Activated CD4-positive, alpha-beta T cell treated with anti-CD3 and anti-CD28 coated beads for 1 hour (primary cell): ENCODE measurements around the gene MXRA8.
A peak's percentile ranks its signal among the peaks of the same experiment; 100 is the strongest.

Experiments
- DNase-seq: peaks from one replicate; pipeline ENCODE4 v3.0.0-alpha.2; 2020

MXRA8 gene

DNA sequence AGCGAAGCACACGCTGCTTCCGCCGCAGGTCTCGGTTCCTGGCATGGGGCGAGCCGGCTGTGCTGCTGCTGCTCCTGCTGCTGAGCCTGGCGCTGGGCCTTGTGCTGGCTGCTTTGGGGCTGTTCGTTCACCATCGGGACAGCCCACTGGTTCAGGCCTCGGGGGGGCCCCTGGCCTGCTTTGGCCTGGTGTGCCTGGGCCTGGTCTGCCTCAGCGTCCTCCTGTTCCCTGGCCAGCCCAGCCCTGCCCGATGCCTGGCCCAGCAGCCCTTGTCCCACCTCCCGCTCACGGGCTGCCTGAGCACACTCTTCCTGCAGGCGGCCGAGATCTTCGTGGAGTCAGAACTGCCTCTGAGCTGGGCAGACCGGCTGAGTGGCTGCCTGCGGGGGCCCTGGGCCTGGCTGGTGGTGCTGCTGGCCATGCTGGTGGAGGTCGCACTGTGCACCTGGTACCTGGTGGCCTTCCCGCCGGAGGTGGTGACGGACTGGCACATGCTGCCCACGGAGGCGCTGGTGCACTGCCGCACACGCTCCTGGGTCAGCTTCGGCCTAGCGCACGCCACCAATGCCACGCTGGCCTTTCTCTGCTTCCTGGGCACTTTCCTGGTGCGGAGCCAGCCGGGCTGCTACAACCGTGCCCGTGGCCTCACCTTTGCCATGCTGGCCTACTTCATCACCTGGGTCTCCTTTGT is 24.7 kb downstream of the MXRA8 start:
- DNase-seq: no peak

DNA sequence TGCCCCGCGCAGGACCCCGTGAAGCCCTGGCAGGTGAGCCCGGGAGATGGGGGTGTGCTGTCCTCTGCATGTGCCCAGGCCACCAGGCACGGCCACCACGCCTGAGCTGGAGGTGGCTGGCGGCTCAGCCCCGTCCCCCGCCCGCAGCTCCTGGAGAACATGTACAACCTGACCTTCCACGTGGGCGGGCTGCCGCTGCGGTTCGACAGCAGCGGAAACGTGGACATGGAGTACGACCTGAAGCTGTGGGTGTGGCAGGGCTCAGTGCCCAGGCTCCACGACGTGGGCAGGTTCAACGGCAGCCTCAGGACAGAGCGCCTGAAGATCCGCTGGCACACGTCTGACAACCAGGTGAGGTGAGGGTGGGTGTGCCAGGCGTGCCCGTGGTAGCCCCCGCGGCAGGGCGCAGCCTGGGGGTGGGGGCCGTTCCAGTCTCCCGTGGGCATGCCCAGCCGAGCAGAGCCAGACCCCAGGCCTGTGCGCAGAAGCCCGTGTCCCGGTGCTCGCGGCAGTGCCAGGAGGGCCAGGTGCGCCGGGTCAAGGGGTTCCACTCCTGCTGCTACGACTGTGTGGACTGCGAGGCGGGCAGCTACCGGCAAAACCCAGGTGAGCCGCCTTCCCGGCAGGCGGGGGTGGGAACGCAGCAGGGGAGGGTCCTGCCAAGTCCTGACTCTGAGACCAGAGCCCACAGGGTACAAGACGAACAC is 25.4 kb downstream of the MXRA8 start:
- no peak for DNase-seq

DNA sequence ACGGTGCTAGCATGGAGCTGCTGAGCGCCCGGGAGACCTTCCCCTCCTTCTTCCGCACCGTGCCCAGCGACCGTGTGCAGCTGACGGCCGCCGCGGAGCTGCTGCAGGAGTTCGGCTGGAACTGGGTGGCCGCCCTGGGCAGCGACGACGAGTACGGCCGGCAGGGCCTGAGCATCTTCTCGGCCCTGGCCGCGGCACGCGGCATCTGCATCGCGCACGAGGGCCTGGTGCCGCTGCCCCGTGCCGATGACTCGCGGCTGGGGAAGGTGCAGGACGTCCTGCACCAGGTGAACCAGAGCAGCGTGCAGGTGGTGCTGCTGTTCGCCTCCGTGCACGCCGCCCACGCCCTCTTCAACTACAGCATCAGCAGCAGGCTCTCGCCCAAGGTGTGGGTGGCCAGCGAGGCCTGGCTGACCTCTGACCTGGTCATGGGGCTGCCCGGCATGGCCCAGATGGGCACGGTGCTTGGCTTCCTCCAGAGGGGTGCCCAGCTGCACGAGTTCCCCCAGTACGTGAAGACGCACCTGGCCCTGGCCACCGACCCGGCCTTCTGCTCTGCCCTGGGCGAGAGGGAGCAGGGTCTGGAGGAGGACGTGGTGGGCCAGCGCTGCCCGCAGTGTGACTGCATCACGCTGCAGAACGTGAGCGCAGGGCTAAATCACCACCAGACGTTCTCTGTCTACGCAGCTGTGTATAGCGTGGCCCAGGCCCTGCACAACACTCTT is 26.2 kb downstream of the MXRA8 start:
- no peak for DNase-seq

DNA sequence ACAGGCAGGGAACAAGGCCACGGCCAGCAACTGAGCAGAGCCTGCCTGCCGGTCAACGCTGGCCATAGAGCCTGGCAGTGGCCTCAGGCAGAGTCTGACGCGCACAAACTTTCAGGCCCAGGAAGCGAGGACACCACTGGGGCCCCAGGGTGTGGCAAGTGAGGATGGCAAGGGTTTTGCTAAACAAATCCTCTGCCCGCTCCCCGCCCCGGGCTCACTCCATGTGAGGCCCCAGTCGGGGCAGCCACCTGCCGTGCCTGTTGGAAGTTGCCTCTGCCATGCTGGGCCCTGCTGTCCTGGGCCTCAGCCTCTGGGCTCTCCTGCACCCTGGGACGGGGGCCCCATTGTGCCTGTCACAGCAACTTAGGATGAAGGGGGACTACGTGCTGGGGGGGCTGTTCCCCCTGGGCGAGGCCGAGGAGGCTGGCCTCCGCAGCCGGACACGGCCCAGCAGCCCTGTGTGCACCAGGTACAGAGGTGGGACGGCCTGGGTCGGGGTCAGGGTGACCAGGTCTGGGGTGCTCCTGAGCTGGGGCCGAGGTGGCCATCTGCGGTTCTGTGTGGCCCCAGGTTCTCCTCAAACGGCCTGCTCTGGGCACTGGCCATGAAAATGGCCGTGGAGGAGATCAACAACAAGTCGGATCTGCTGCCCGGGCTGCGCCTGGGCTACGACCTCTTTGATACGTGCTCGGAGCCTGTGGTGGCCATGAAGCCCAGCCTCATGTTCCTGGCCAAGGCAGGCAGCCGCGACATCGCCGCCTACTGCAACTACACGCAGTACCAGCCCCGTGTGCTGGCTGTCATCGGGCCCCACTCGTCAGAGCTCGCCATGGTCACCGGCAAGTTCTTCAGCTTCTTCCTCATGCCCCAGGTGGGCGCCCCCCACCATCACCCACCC is 27.0 kb downstream of the MXRA8 start, which contains the start of gene TAS1R3:
TAS1R3 (plus strand) TSS at position 213 of the 898 bp plus-strand sequence; CDS start at position 279, 66 bp downstream.
- no peak for DNase-seq

DNA sequence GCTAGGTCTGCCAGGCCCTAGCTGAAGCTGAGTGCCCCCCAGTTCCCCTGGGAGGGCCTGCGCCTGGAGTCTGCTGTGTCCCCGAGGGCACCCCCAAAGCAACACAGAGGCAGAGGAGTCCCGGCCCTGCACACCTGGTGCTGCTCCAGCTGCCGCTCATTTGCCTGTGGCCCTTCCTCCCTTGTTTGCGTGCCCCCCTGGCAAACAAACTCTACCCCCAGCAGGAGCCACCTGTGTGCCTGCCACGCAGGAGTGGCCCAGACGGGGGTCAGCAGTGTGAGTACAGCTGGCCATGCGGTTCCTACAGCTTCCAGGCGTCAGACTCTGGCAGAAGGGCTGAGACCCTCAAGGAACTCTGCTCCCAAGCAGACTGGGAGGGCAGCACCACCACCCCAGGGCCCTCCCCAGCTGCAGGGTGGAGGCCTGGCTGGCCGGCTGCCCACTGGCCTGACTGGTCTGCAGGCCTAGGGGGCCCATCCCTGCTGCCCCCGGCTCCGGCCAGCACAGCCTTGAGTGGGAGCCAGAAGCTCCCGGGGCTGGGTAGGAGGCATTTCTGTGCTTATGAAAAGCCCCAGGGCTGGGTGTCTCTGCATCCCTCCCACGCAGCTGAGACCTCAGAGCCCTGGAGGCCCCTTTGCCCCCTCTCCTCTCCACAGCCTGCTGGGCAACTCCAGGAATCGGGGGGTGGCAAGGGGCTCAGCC is 27.8 kb downstream of the MXRA8 start:
- DNase-seq: no peak

DNA sequence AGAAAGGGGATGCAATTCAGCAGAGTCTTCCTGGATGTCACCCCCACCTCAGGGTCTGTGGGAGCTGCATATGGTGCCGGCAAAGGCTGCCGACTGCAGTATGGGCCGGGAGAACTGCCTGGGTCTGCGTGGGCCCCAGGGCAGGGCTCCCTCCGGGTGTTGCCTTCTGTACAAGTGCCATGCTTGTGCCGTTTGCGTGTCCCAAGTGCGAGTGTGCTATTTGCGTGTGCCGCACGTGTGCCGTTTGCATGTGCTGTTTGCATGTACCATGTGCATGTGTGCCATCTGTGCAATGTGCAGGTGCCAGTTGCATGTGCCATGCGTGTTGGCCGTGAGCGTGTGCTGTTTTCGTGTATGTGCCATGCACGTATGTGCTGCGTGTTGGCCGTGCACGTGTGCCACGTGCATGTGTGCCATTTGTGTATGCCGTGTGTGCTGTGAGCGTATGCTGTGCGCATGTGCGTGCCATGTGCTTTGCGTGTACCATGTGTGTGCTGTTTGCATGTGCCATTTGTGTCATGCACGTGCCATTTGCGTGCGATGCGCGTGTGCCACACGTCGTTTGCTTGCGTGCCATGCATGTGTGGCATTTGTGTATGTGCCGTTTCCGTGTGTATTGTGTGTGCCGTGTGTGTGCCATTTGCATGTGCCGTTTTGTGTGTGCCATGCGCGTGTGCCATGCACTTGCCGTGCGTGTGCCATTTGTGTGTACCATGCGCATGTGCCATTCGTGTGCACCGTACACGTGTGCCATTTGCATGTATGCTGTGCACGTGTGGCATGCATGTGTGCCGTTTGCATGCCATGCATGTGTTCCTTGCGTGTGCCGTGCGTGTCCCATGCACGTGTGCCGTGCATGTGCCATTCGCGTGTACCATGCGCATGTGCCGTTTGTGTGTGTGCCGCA is 28.8 kb downstream of the MXRA8 start:
- no peak for DNase-seq

DNA sequence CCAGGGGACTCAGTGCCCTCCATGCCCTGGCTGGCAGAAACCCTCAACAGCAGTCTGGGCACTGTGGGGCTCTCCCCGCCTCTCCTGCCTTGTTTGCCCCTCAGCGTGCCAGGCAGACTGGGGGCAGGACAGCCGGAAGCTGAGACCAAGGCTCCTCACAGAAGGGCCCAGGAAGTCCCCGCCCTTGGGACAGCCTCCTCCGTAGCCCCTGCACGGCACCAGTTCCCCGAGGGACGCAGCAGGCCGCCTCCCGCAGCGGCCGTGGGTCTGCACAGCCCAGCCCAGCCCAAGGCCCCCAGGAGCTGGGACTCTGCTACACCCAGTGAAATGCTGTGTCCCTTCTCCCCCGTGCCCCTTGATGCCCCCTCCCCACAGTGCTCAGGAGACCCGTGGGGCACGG is 30.1 kb downstream of the MXRA8 start:
- no peak for DNase-seq

DNA sequence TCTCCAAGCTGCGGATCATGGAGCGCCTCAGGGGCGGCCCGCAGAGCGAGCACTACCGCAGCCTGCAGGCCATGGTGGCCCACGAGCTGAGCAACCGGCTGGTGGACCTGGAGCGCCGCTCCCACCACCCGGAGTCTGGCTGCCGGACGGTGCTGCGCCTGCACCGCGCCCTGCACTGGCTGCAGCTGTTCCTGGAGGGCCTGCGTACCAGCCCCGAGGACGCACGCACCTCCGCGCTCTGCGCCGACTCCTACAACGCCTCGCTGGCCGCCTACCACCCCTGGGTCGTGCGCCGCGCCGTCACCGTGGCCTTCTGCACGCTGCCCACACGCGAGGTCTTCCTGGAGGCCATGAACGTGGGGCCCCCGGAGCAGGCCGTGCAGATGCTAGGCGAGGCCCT is 31.1 kb downstream of the MXRA8 start:
- DNase-seq: no peak

DNA sequence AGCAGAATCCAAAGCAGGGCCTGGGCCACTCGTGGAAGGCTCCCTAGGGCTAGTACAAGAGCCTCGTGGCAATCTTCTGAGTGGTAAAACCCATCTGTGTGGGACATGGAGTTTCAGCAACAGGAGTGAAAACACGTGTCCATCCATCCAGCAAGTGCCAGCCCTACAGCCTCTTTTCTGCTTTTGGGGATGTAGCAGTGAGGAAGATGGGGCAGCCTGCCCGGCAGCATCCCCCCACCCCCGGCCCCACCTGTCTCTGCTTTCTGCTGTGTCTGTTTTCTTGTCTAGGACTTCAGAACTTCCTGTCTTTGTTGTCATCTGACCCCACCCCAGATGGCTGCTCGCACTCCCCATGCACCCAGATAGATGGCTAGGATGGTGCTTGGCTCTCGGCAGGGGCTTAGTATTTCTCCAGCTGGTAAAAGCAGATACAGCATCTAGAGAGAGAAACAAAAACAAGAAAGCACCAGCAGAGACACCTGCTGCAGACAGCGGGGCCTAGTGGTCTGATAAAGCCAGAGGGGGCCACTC is 32.2 kb downstream of the MXRA8 start:
- no peak for DNase-seq

DNA sequence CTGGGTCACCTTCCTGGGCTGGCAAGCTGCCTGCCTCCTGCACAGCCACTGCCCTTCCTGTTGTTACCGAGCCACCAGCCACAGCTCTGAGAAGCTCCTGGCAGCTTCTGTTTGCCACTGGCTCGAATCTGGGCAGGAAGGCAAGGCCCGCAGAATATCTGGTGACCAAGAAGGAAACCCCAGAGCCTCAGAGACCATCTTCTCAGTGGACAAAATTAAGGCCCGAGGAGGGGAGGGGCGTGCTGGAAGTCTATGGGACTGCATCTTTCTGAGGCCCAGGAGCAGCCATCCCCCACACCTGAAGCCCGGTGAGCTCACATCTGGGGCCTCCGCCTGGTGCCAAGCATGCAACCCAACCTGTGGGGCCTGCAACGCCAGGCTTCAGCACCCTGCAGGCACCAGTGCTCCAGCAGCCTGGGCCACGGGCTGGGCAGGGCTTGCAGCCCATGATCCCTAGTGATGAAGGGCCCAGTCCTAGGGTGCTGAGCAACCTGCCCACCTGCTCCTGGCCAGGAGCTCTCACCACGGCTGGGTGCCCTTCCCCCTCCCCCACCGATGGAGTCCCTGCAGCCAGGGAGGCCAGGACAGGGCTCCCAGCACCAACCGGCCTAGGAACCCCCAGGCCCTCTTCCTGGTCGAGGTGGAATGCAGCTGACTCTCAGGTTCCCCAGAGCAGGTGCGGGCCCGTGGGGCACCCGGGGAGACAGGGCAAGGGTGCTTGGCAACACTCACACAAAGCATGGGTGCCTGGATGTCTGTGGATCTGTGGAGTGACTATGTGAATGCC is 32.9 kb downstream of the MXRA8 start:
- no peak for DNase-seq

DNA sequence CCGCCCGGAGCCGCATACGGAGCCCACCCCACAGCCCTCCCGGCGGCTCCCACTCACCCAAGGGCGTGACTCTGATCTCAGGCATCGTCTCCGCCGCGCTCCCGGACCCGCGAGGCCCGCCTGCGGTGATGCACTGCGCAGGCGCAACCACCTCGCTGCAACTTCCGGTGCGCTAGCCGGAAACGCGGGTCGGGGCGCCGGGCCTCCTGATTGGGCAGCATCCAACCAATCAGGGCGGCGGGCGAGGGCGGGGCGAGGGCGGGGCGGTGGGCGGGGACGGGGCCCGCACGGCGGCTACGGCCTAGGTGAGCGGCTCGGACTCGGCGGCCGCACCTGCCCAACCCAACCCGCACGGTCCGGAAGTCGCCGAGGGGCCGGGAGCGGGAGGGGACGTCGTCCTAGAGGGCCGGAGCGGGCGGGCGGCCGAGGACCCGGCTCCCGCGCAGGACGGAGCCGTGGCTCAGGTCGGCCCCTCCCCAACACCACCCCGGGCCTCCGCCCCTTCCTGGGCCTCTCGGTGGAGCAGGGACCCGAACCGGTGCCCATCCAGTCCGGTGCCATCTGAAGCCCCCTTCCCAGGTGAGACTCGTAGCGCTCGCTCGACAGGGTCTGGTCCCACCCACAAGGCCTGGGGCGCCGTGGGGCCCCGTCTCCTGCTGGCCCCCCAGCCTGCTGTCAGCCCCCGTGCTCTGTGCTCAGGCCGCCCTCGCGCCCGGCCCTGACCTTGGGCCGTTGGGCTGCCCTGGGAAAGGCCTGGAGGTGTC is 33.6 kb downstream of the MXRA8 start, which contains the start of the genes CPTP and INTS11:
CPTP (plus strand) TSS at position 279 of the 764 bp plus-strand sequence. CDS start 2,109 bp downstream, outside the sequence.
INTS11 (minus strand) TSS at position 137 of the 764 bp plus-strand sequence; CDS start at position 85, 52 bp downstream.
- peak; percentile 95 for DNase-seq

DNA sequence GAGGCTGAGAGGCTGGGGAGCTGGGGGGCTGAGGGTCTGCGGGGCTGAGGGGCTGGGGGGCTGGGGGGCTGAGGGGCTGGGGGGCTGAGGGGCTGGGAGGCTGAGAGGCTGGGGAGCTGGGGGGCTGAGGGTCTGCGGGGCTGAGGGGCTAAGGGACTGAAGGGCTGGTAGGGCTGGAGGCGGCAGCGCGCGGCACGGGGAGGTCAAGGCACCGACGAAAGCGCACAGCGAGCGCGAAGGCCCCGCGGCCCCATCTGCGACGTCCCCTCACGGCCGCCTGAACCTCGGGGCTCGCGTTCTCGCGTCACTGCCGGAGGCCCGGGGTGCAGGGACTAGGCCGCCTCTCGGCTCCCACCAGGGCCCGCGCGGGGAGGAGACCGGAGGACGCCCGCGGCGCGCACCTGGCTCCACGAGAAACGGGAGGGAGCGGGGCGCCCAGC is 34.3 kb downstream of the MXRA8 start:
- no peak for DNase-seq

DNA sequence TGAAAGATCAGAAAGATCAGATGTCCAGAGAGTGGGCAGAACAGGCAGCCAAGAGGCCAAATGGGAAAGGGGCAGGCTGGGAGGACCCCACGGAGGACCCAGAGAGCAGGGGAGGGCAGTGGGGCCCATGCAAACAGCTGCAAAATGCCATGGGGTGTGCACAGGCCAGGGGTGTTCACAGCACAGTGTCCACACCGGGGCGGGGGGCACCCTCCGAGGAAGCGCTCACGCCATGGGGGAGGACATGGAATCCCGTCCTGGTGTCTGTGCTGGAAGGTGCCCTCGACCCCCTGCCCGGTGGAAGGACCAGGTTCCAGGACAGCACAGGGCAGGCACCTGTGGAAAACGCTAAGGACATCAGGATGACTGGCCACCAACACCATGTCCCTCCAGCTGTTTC is 35.4 kb downstream of the MXRA8 start:
- no peak for DNase-seq

DNA sequence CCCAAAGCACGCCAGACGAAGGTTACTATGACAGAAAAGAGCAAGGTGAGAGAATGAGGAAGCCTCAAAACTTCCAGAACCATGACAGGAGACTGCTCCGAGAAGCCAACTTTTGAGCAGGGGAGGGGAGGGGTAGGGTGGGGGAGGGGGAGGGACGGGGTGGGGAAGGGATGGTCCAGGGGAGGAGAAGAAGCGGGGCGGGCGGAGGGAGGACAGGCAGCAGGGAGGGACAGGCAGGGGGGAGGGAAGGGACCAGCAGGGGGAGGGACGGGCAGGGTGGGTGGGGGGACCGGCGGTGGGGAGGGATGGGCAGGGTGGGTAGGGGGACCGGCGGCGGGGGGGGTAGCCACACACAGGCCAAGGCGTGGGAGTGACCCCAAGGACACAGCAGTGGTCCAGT is 35.9 kb downstream of the MXRA8 start:
- no peak for DNase-seq

DNA sequence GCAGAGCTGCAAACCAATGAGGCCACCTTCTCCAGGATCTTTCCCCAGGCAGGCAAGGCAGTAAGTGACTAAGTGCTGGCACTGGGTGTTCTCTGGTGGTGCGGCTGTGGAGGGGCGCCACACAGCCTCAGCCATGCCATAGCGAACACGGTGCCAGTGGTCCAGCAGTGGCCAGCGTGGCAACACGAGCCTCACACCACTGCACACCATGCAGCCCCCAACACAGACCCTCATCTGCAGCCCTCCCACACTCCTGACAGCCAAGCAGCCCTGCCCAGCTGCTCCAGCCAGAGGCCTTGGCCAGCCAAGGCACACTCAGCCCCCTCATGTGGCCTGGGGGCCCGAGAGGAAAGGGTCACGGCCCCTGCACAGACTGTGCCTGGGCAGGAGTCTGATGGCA is 36.9 kb downstream of the MXRA8 start:
- DNase-seq: no peak

DNA sequence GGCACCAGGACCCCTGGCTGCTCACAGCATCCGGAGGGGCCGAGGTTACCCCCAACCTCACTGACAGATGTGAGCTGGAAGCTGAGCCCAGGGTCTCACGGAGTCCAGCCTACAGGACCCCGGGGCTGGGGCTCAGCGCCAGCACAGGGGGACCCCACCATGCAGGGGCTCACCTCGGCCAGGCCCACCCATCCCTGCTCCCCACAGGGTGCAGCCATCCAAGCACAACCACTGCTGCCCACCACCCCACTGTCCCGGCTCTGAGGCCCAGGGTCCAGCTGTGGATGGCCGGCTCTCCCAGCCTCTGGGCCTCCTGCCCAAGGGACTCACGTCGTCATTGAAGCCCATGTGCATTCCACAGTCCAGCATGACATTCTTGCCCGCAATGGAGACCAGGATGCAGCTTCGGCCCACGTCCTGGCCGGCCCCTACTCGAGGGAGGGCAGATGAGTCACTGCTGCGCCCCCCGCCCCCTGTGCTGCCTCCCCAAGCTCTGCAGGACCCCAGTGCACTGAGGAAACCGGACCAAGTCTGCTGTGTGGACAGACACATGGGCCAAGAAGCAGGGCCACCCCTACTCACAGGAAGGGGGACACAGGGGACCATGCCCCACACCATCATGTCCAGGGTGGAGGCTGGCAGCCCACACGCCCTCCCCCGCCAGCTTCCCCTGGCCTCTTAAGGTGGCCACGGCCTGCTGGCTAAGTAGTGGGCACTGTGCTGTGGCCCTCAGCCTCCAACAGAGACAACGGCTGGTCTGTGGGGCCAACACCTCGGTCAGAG is 37.5 kb downstream of the MXRA8 start:
- DNase-seq: no peak

DNA sequence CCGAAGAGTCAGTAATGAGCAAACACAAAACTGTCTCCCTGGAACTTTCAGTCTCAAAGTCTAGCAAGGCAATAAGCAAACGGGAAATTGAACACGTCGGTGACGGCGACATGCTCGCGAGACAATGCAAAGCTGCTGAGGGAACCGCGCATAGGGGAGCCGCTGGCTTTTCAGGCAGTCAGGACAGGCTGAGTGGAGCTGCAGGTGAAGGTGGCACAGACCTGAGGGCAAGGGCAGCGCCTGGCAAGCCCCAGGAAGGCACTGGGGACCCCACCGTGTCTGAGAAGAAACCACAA is 38.8 kb downstream of the MXRA8 start:
- no peak for DNase-seq
